ENCODE results near the gene CPZ. TPM values are rescaled to one million over a fixed set of nuclear protein-coding genes. Genes with fewer than 3 reads are reported as not detected.

The CPZ gene
- total and polyA plus RNA-seq, 2 experiments from 2014 or later: 13.4 to 19.0 TPM

GRCh38 chr4:8547912-8548730, 44.4 kb upstream of the CPZ start:
- no peak for TF ChIP-seq EZH2 (IDR thresholded peaks at IDR 0.05; ENCODE audit: insufficient read depth, poor library complexity, severe bottlenecking)
- TF ChIP-seq EZH2phosphoT487 (IDR thresholded peaks at IDR 0.05; ENCODE audit: insufficient read depth, low read depth): no peak
- no peak for DNase-seq
- no peak overlapping the region for H3K4me3 ChIP-seq
- H4K20me1 ChIP-seq (ENCODE audit: insufficient read depth): no peaks in the 10 kb centered on the region
- H2AFZ ChIP-seq: no peak overlapping the region
- no peaks in the 10 kb centered on the region for H3K9me3 ChIP-seq (ENCODE audit: low read depth)
- no peak overlapping the region for H3K9ac ChIP-seq
- H3K27ac ChIP-seq: 0 out of 2 replicates have a peak overlapping the region, but pooled peaks have one; percentile 11
- H3K79me2 ChIP-seq (ENCODE audit: insufficient read depth): no peaks in the 10 kb centered on the region
- no peaks in the 10 kb centered on the region for H3K9me2 ChIP-seq (ENCODE audit: insufficient read depth)
- H3K27me3 ChIP-seq (replicated peaks; ENCODE audit: insufficient read depth): no peaks in the 10 kb centered on the region; the same call in 1 of the 2 replicates
- no peak overlapping the region for H3K4me2 ChIP-seq (ENCODE audit: unreplicated experiment)
- H3K36me3 ChIP-seq (ENCODE audit: low read depth): no peaks in the 10 kb centered on the region
- in situ Hi-C loops (cut with MboI): no loop called here
- no peaks in the 10 kb centered on the region for H3F3A ChIP-seq (ENCODE audit: insufficient read depth)
- peaks cover 11% of the 10 kb centered on the region for H3K4me1 ChIP-seq (ENCODE audit: insufficient read depth)
- WGBS, 2 experiments (ENCODE audit: low coverage in 1 of 2, low lambda C conversion rate in 2 of 2, missing lambda C conversion rate in 2 of 2): 97 to 99% methylated on average over 16 of the region's 16 CpGs

GRCh38 chr4:8548731-8549351, 43.7 kb upstream of the CPZ start:
- DNase-seq: no peak
- TF ChIP-seq EZH2phosphoT487 (IDR thresholded peaks at IDR 0.05; ENCODE audit: insufficient read depth, low read depth) (no peak), EZH2 (IDR thresholded peaks at IDR 0.05; ENCODE audit: insufficient read depth, poor library complexity, severe bottlenecking) (no peak)
- Histone ChIP-seq H3K9me3 (ENCODE audit: low read depth) (no peaks in the 10 kb centered on the region), H2AFZ (no peak overlapping the region), H3K4me3 (no peak overlapping the region), H4K20me1 (ENCODE audit: insufficient read depth) (no peaks in the 10 kb centered on the region), H3K4me1 (ENCODE audit: insufficient read depth) (peaks cover 11% of the 10 kb centered on the region), H3F3A (ENCODE audit: insufficient read depth) (no peaks in the 10 kb centered on the region), H3K36me3 (ENCODE audit: low read depth) (no peaks in the 10 kb centered on the region), H3K79me2 (ENCODE audit: insufficient read depth) (no peaks in the 10 kb centered on the region), H3K27ac (no peak overlapping the region), H3K9me2 (ENCODE audit: insufficient read depth) (no peaks in the 10 kb centered on the region), H3K9ac (no peak overlapping the region), H3K27me3 (replicated peaks; ENCODE audit: insufficient read depth) (no peaks in the 10 kb centered on the region; the same call in 1 of the 2 replicates), H3K4me2 (ENCODE audit: unreplicated experiment) (no peak overlapping the region)
- in situ Hi-C loops (cut with MboI): no loop called here
- 83 to 86% methylated on average over 13 to 14 of the region's 14 CpGs for WGBS, 2 experiments (ENCODE audit: low coverage in 1 of 2, low lambda C conversion rate in 2 of 2, missing lambda C conversion rate in 2 of 2)

- Histone ChIP-seq H3K27me3 (replicated peaks; ENCODE audit: insufficient read depth) (no peaks in the 10 kb centered on the region; the same call in 1 of the 2 replicates), H3K79me2 (ENCODE audit: insufficient read depth) (no peaks in the 10 kb centered on the region), H3K4me1 (ENCODE audit: insufficient read depth) (peaks cover 11% of the 10 kb centered on the region), H3K36me3 (ENCODE audit: low read depth) (no peaks in the 10 kb centered on the region), H3K4me2 (ENCODE audit: unreplicated experiment) (no peak overlapping the region), H3K27ac (no peak overlapping the region), H3F3A (ENCODE audit: insufficient read depth) (no peaks in the 10 kb centered on the region), H4K20me1 (ENCODE audit: insufficient read depth) (no peaks in the 10 kb centered on the region), H3K9me3 (ENCODE audit: low read depth) (no peaks in the 10 kb centered on the region), H3K4me3 (no peak overlapping the region), H3K9me2 (ENCODE audit: insufficient read depth) (no peaks in the 10 kb centered on the region), H3K9ac (no peak overlapping the region), H2AFZ (no peak overlapping the region)
- in situ Hi-C loops (cut with MboI): no loop called here
- no peak for DNase-seq
- TF ChIP-seq EZH2 (IDR thresholded peaks at IDR 0.05; ENCODE audit: insufficient read depth, poor library complexity, severe bottlenecking): no peak
- no peak for TF ChIP-seq EZH2phosphoT487 (IDR thresholded peaks at IDR 0.05; ENCODE audit: insufficient read depth, low read depth)
- 95 to 97% methylated on average over 11 of the region's 11 CpGs for WGBS, 2 experiments (ENCODE audit: low coverage in 1 of 2, low lambda C conversion rate in 2 of 2, missing lambda C conversion rate in 2 of 2)
Measured at GRCh38 chr4:8549352-8549931, 43.1 kb upstream of the CPZ start.

- DNase-seq: no peak
- Histone ChIP-seq H3K9me2 (ENCODE audit: insufficient read depth) (no peaks in the 10 kb centered on the region), H3K4me3 (no peak overlapping the region), H3F3A (ENCODE audit: insufficient read depth) (no peaks in the 10 kb centered on the region), H3K9ac (no peak overlapping the region), H3K27me3 (replicated peaks; ENCODE audit: insufficient read depth) (no peaks in the 10 kb centered on the region; the same call in 1 of the 2 replicates), H3K36me3 (ENCODE audit: low read depth) (no peaks in the 10 kb centered on the region), H3K9me3 (ENCODE audit: low read depth) (no peaks in the 10 kb centered on the region), H3K4me2 (ENCODE audit: unreplicated experiment) (no peak overlapping the region), H2AFZ (no peak overlapping the region), H3K4me1 (ENCODE audit: insufficient read depth) (peaks cover 11% of the 10 kb centered on the region), H3K79me2 (ENCODE audit: insufficient read depth) (no peaks in the 10 kb centered on the region), H3K27ac (no peak overlapping the region), H4K20me1 (ENCODE audit: insufficient read depth) (no peaks in the 10 kb centered on the region)
- 79 to 85% methylated on average over 9 of the region's 9 CpGs for WGBS, 2 experiments (ENCODE audit: low coverage in 1 of 2, low lambda C conversion rate in 2 of 2, missing lambda C conversion rate in 2 of 2)
- TF ChIP-seq EZH2phosphoT487 (IDR thresholded peaks at IDR 0.05; ENCODE audit: insufficient read depth, low read depth) (no peak), EZH2 (IDR thresholded peaks at IDR 0.05; ENCODE audit: insufficient read depth, poor library complexity, severe bottlenecking) (no peak)
- in situ Hi-C loops (cut with MboI): no loop called here
Measured at GRCh38 chr4:8550691-8551090, 41.9 kb upstream of the CPZ start.
